HG03439 (cell line): ENCODE data around the gene RC3H1.

Source experiments
- ATAC-seq: cut with Tn5 transposase; IDR thresholded peaks from one replicate; pipeline ENCODE4 v1.9.1; 2021; ENCODE audit warnings: mild to moderate bottlenecking, moderate library complexity; ENCODE audit not compliant: unreplicated experiment

The RC3H1 gene

GRCh38 chr1:173889885-173890284 is 132.3 kb downstream of the RC3H1 start:
- no peak for ATAC-seq

- no peak for ATAC-seq
Measured at GRCh38 chr1:173888749-173889148, 133.4 kb downstream of the RC3H1 start.

- ATAC-seq = no peak
Measured at GRCh38 chr1:173887627-173888026, 134.5 kb downstream of the RC3H1 start.

- no peak for ATAC-seq
Measured at GRCh38 chr1:173886746-173887611, 135.2 kb downstream of the RC3H1 start.

GRCh38 chr1:173884701-173885100 is 137.5 kb downstream of the RC3H1 start:
- no peak for ATAC-seq
